Hematopoietic multipotent progenitor cell treated with erythropoietin and hydrocortisone succinate and interleukin-3 and kit ligand, for 15 days (in vitro differentiated cells): ENCODE data around the gene HTR3D.
"Not testable (repeated sequence)": the region's sequence is repeated elsewhere in the genome, so short reads cannot be mapped to it uniquely, and the experiment has no call there.

Source experiments
- DNase-seq: peaks from one replicate; pipeline ENCODE4 v3.0.0-alpha.2; 2015; ENCODE audit warnings: low spot score

HTR3D gene, protein sequence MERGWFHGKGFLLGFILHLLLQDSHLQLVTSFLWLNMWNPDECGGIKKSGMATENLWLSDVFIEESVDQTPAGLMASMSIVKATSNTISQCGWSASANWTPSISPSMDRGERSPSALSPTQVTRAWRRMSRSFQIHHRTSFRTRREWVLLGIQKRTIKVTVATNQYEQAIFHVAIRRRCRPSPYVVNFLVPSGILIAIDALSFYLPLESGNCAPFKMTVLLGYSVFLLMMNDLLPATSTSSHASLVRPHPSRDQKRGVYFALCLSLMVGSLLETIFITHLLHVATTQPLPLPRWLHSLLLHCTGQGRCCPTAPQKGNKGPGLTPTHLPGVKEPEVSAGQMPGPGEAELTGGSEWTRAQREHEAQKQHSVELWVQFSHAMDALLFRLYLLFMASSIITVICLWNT

DNA sequence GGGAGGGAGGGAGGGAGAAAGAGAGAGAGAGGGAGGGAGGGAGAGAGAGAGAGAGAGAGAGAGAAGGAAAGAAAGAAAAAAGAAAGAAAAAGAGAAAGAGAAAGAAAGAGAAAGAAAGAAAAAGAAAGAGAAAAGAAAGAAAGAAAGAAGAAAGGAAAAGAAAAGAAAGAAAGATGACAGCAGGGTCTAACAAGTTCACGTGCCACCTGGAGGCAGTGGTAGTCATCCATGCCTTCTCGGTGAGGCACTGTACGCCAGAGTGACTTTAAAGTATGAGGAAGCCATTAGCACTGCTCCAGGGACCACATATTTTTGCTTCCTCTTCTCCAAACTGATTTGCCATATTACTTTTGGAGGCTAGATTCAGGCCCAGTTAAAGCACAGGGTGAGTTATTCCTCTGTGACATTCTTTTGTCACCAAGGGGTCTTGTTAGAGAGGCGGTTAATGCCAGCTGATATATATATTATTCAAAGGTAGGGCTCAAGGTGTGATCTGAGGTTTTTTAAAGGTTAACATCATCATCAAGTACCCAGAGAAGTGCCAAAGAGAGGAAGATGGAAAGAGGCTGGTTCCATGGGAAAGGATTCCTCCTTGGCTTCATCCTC, at the start of gene HTR3D:
Gene HTR3D, plus strand, starts transcription at position 556 of the 606 bp plus-strand sequence. Its CDS starts 0 bp downstream, at position 556.
- DNase-seq = no peak

GRCh38 chr3:183981990-183982644, 49.4 kb upstream of the HTR3D start:
- DNase-seq = no peak

DNA sequence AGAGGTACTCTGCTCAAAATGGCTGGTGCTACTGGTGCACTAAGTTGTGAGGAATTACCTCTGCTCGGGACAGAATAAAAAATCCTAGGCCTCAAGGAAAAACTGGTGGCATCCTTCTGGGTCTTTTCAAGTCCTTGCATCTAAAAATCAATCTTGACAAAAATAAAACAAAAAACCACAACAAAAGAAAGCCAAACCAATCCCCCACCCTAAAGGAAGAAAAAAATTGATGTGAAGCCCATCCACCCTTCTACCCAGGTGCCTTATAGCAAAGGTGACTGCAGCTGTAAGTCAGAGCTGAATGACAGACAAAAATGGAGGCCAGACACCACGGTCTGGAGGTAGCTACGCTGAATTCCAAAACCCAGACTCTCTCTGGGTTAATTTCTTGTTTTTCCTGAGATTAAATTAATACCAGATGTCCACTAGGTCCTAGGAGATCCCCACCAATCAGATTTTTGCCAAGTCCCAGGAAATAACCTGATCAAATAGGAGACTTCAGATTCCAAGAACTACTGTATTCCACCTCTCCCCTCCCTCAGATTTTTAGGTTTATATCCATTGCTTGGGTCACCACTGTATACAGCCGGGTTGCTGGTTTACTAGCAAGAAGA, 47.3 kb upstream of the HTR3D start:
- DNase-seq = no peak

- no peak for DNase-seq
Observed at GRCh38 chr3:183984749-183985729, 46.5 kb upstream of the HTR3D start.

DNA sequence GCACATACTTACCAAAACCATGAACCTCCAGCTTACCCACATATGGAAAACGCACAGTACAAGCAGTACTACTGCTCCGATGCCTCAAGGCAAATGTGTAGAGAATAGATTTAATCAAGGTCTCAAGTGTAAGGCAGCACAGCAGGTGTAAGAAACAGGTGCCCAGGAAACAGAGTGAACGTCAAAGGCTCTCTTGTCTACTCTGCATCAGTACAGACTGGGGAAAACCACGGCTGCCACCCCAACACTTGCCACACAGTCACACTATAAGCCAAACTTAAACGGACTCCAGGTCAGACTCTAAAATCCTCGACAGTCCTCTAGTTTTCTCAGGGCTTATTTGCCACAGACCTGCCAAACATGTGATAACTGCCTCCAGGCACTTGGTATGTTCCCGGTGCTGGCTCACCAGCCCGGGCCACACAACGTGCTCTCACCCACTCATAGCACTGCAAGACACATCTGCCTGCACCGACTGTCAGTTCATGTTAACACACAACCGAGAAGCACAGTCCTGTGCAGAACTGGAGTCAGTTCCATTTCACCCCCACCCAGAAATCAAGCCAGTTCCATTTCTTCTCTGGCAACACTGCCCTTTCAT, 44.4 kb upstream of the HTR3D start:
- no peak for DNase-seq

GRCh38 chr3:183988216-183988790, 43.2 kb upstream of the HTR3D start:
- no peak for DNase-seq

DNA sequence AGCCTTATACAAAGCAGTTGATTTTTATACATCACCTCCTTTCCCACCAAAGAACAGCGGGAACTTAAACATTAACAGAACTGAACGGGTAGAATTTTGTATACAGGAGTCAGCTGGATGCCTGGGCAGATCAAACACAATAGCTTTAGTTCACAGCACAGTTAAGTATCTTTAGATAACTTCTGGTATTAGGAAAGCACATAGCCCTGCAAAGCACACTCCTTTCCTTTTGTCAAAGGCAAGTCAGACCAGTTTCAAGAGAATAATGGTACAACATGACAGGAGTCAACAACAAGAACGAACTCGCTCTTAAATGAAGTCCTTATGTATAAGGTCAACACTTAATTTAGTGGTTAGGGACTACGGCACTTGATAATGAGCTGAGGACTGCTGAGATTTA, 40.1 kb upstream of the HTR3D start:
- DNase-seq = no peak

DNA sequence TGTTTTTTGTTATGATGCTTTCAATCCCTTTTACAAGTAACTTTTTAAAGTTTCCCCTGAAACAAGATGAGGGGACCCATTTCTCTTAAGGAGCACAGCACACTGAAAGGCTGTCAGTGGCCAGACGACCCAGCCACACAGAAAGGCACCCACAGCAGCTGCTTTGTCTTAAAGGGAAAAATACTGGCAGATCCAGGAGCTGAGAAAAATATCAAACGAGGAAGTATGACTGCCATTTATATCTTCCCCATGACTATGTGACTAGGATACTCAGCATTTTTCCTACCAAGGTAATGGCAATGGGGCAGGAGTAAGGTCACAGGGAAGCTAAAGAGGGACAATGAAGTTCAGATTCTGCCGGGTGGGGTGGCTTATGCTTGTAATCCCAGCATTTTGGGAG, 29.8 kb upstream of the HTR3D start:
- no peak for DNase-seq

DNA sequence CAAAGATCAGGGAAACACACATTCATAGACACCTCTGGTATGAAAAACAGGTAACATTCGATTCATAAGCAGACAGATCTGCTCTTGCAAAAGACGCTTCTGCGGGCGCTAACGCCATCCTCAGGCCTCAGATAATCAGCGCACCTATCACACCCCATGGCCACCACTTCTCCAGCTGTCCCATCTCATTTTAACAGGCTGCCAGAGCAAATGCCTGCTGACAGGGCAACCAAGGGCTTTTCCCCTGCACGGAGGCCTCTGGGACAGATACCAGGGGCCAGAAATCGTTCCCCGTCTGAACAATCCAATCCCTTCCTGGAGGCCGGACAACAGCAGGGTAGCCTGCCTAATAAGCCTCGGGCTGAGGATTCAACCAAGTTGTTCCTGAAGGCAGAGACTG, 29.1 kb upstream of the HTR3D start:
- no peak for DNase-seq

GRCh38 chr3:184003187-184003967, 28.2 kb upstream of the HTR3D start:
- DNase-seq = no peak

- DNase-seq = no peak
Observed at GRCh38 chr3:184004476-184004875, 27.1 kb upstream of the HTR3D start.

- DNase-seq = peak; percentile 74
Observed at GRCh38 chr3:184005941-184006507, 25.5 kb upstream of the HTR3D start.

DNA sequence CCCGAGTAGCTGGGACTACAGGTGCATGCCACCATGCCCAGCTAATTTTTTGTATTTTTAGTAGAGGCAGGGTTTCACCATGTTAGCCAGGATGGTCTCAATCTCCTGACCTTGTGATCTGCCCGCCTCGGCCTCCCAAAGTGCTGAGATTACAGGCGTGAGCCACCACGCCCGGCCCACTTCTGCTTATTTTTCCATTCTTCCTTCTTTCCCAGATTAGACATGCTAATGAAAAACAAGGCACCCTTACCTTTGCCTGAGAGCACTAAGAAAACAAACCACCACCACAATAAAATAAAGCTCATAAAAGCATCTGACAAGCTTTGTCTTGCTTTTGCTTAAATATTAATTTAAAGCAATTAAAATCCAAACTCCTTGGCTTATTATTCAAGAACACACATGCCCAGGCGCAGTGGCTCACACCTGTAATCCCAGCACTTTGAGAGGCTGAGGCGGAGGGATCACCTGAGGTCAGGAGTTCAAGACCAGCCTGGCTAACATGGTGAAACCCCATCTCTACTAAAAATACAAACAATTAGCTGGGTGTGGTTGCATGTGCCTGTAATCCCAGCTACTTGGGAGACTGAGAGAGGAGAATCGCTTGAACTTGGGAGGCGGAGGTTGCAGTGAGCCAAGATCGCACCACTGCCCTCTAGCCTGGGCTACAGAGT, 24.3 kb upstream of the HTR3D start:
- DNase-seq = not testable (repeated sequence)

DNA sequence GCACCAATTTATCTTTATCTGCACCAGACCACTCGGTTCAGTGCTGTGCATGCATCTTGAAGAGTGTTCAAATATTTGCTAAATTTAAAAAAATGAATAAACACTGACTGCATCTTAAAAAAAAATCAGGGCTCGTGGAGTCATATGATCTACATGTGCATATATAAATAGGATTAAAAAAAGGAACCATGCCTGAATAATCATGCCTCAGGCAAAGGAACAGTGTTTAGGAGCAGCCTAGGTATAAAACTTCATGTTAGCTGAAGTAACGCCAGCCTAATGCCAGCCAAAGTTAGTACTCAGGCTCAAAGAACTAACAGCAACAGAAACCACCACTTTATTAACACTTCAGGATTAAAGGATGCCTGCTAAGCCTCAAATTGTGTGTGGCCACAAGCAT, 23.4 kb upstream of the HTR3D start:
- DNase-seq = no peak

DNA sequence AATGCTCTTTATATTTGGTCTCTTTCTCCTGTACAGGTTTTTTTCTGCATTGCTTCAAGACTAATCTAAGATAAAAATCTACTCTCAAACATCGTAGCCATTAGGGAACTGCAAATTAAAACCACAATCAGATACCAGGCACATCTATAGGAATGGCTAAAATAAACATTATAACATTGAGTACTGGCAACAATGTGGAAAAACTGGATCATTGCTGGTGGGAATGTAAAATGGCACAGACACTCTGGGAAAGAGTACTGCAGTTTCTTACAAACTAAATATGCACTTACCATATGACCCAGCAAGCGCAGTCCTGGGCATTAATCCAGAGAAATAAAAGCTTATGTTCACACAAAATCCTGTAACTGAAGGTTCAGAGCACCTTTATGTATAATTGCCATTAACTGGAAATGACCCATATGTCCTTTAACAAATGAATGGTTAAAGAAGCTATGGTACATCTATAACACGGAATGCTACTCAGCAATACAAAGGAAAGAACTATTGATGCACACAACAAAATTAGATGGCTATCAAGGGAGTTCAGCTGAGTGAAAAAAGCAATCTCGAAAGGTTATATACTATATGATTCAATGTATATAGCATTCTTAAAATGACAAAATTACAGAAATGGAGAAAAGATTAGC, 20.2 kb upstream of the HTR3D start:
- no peak for DNase-seq

DNA sequence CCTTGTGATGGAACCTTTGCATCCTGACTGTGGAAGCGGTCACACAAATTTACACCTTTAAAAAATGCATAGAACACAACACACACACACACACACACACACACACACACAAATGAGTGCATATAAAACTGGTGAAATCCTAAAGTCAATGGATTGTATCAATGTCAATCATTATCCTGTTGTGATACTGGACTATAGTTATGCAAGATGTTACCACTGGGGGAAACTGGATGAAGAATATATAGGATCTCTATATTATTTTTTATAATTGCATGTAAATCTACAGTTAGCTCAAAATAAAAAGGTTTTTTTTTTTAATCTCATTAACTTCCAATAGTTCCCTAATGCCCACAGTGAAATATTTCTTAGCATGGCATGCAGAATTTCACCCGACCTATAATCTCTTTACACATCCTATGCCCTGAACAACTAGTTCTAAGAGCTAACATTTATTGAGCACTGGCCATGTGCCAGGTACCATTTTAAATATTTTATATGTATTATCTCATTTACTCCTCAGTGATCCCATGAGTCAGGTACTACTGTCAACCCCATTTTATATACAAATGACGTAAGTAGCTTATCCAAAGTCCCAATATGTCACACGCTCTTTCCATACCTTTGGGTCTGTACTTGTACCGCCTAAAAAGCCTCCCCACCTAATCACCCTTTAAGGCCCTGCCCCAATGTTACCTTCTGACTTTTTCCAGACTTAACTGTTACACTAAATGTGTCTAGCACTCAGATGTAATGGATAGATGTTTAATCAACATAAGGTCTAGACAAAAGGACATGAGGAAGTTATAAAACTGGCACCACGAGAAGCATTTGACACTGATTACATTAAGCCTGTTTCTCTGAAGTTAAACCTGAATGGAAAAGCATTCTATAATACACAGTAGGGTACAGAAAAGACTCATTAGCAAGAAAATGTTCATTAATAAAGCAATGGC, 19.3 kb upstream of the HTR3D start:
- DNase-seq = no peak

- DNase-seq = peak; percentile 43
Observed at GRCh38 chr3:184015381-184016019, 16.0 kb upstream of the HTR3D start.
